NCI-H146 (cell line): Measurements from ENCODE around the gene RPLP2.

Source experiments
- DNase-seq: peaks from one replicate; lab custom pipeline; 2025; lab: John Stamatoyannopoulos, UW

The RPLP2 gene

GRCh38 chr11:803770-804598 lies 5.8 kb upstream of the RPLP2 start:
- DNase-seq, result peak; percentile 82

- DNase-seq, result no peak
Observed at GRCh38 chr11:804599-804964, 5.2 kb upstream of the RPLP2 start.

GRCh38 chr11:808427-809286 lies 1.1 kb upstream of the RPLP2 start:
- no peak for DNase-seq

DNA sequence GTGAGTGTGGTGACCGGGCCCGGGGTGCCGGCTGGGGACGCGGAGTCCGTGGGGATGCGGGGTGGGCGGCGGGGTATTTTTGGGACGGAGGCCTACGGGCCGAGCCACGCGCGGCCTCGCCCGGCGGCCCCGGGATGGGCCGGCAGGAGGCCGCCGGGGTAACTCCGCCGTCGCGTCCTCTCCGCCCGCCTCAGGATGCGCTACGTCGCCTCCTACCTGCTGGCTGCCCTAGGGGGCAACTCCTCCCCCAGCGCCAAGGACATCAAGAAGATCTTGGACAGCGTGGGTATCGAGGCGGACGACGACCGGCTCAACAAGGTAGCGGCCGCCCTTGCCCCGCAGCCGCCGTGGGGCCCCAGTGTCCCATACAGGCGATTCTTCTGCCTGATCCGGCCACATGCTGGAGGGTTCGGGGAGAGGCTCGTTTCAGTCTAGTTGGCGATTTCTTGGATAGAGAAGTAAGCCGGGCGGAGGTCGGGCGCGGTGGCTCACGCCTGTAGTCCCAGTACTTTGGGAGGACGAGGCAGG lies 337 bp downstream of the RPLP2 start:
- DNase-seq, result peak; percentile 31

GRCh38 chr11:811446-812245 lies 1.9 kb downstream of the RPLP2 start:
- DNase-seq, result no peak

DNA sequence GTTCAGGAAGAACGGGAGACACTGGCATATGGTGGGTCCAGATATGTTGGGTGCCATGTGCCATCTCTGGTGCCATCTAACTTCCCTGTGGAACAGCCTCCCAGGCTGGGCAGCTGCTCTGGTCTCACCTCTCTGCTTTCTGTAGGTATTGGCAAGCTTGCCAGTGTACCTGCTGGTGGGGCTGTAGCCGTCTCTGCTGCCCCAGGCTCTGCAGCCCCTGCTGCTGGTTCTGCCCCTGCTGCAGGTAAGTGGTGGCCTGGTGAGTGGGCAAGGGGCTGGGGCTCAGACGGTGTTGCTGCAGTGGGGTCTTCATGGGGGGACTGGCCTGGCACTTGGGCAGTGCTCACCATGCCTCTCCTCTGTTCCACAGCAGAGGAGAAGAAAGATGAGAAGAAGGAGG lies 2.6 kb downstream of the RPLP2 start:
- no peak for DNase-seq

- DNase-seq, result no peak
Observed at GRCh38 chr11:813072-813455, 3.3 kb downstream of the RPLP2 start.

- no peak for DNase-seq
Observed at GRCh38 chr11:813456-814096, 3.8 kb downstream of the RPLP2 start.

DNA sequence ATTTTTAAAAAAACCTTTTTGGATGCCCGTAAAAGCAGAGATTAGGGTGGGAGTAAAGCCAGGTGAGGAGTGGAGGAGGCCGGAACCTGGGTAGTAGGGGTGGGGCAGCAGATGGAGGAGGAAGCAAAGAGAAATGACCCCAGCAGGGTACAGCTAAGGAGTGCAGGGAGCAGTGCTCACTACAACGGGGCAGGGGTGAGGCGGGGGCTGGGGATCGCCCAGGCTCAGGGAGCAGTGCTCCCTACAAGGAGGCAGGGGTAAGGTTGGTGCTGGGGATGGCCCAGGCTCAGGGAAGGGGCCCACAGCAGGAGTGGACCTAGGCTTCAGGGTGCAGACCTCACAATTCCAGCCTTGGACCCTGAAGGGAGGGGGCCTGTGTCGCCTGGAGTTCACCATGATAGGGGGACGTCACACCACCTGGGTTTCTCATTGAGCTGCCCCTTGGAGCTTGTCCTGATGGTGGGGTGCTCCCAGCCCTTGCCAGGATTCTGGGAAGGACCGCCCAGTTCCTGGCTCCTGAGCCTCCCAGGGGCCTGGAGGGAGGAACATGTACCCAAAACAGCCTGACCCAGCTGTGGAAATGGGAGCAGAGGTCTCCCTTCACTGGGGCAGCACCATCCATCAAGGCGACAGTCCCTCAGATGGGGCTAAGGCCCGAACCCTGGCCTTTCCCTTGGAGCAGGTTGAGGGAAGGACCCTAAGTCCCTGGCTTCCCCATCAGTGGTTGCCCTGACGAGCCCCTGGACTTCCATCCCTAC lies 6.1 kb downstream of the RPLP2 start:
- no peak for DNase-seq

- DNase-seq, result no peak
Observed at GRCh38 chr11:816433-816779, 6.6 kb downstream of the RPLP2 start.

DNA sequence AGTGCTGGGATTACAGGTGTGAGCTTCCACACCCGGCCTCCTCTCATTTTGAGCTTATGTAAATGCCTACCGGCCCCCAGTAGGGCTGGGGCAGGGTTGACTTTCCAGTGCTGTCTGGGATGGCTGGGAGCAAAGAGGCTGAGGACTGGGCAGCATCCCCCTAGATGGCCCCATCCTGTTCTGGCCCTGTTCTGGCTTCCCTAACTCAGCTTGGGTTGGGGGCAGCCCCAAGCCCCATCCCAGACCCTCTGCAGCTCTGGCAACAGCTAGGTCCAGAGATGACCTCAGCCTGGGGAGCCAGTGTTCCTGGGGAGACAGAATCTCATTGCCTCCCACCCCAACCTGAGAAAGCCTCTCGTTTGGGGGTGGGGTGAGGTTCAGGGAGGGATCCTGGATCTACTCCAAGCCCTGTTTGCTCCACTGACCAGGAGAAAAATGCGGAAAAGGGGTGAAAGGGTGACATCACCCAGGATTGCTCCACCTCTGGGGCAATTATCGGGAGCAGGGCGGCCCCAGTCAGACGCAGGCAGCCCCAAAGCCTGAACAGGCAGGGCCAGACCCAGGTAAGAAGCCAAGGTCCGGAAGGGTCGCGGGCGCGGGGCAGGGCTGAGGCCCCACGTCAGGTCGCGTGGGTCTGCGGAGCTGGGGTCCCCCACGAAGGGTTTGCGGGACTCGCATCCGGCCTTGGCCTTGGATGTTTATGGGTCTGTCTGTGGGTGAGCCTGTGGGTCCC lies 8.8 kb downstream of the RPLP2 start, which contains the start of gene PNPLA2:
TSS of gene PNPLA2 (plus strand) at position 519 of the 733 bp plus-strand sequence. CDS start 805 bp downstream, outside the sequence.
- DNase-seq, result no peak

GRCh38 chr11:819129-819931 lies 9.6 kb downstream of the RPLP2 start:
- DNase-seq, result peak; percentile 91

DNA sequence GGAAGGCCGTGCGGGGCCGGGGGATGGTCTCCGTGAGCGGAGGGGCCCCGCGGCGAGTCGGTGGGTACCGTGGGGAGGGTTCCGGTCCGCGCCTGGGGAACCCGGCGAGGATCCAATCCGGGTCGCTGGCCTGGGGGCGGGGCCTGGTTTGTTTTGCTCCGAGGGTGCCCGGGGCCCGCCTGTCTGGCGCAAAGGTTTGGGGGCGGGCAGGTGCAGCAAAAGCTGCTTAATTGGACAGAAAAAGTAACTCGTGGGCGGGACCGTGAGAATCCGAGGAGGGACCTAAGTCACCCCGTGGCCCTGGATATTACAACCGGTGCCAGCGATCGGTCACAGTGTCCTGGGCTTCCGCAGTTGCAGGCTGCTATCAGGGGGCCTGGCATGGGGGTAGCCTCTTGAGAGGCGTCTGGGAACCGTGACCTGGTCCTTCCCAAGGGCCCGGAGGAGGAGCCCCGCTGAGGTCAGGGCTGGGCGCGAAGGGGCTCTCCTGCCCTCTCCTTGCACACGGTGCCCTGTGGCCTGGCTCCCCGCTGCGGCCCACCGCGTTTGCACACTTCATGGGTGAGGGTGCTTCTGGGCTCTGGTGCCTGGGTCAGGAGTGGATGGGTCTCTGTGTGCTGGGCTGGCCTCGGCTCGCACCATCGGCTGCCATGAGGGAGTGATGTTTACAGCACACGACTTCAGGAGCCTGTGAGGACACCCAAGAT lies 10.3 kb downstream of the RPLP2 start:
- peak; percentile 89 for DNase-seq

DNA sequence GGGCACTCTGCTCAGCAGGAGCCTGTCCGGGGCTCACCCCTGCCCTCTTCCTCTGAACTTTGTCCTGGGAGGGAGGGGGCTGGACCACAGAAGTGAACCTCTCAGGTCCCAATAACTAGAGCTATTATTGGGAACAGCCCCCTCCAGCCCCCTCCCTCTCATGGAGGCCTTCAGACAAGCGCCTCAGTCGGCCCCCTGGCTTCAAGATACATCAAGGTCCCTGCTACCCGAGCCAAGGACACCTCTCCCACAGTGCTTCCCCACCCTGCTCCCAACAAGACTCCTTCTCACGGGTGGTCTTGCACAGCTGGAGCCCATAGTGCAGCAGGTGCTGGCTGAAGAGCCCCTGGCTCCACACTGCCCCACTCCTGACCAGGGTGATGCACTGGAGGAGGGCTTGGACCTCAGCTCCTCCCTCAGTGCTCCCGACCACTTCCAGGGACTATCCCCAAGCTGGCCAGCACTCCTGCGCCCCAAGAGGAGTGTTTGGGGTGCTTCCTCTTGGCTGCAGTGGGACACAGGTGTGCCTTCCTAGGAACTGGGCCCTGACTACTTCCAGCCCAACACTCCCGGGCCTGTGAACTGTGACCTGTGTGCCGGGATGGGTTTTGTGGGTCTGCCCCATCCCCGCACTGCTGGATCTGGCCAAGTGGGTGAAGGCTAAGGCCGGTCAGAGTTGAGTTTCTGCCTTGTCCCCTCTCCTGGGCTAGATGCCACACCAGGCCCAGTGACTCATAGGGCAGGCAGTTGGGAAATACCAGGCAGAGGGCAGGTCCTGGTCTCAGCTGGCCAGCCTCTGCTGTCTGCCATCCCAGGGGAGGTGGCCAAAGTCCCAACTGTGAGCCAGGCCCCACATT lies 11.1 kb downstream of the RPLP2 start:
- no peak for DNase-seq

- DNase-seq, result no peak
Observed at GRCh38 chr11:821512-822371, 12.0 kb downstream of the RPLP2 start.

DNA sequence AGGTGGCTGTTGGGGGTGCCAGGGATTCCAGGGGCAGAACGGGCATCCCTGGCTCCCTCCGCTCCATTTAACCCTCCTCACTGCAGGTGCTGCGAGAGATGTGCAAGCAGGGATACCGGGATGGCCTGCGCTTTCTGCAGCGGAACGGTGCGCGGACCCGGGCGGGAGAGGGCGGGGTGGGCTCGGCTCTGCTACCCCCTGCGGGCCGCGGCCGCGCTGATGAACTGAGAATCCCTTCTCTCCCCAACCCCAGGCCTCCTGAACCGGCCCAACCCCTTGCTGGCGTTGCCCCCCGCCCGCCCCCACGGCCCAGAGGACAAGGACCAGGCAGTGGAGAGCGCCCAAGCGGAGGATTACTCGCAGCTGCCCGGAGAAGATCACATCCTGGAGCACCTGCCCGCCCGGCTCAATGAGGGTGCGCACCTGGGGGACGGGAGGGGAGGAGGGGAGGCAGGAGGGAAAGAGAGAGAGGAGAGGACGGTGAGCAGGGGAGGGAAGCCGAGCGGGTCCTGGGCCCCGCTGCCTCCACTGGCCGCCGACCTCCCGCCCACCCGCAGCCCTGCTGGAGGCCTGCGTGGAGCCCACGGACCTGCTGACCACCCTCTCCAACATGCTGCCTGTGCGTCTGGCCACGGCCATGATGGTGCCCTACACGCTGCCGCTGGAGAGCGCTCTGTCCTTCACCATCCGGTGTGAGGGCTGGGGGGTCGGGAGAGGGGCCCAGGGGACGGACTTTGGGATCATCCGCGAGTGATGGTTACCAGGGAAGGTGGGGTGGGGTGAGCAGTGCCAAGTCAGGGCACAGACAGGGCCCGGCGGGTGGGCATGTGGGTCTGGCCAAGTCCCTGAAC lies 13.9 kb downstream of the RPLP2 start:
- no peak for DNase-seq
